HG03108 (cell line): ENCODE measurements around the gene CASP7.

ENCODE experiments used
- ATAC-seq: cut with Tn5 transposase; IDR thresholded peaks from one replicate; pipeline ENCODE4 v1.9.1; 2021; ENCODE audit warnings: moderate library complexity; ENCODE audit not compliant: unreplicated experiment

The CASP7 gene

GRCh38 chr10:113711142-113711541 is 31.4 kb downstream of the CASP7 start:
- no peak for ATAC-seq

- ATAC-seq, result no peak
Measured at GRCh38 chr10:113712024-113712423, 32.3 kb downstream of the CASP7 start.

- no peak for ATAC-seq
Measured at GRCh38 chr10:113712755-113713639, 33.3 kb downstream of the CASP7 start.

- ATAC-seq, result no peak
Measured at GRCh38 chr10:113713640-113713982, 33.9 kb downstream of the CASP7 start.

- ATAC-seq, result no peak
Measured at GRCh38 chr10:113716109-113716910, 36.6 kb downstream of the CASP7 start.

- no peak for ATAC-seq
Measured at GRCh38 chr10:113718969-113719822, 39.5 kb downstream of the CASP7 start.

GRCh38 chr10:113720386-113720785 is 40.7 kb downstream of the CASP7 start:
- no peak for ATAC-seq

GRCh38 chr10:113732160-113732881 is 52.6 kb downstream of the CASP7 start:
- ATAC-seq, result no peak

GRCh38 chr10:113732966-113733365 is 53.3 kb downstream of the CASP7 start:
- ATAC-seq, result no peak

GRCh38 chr10:113733635-113734034 is 53.9 kb downstream of the CASP7 start:
- no peak for ATAC-seq

GRCh38 chr10:113735913-113736312 is 56.2 kb downstream of the CASP7 start:
- ATAC-seq, result peak; percentile 76

- no peak for ATAC-seq
Measured at GRCh38 chr10:113736576-113736975, 56.9 kb downstream of the CASP7 start.

GRCh38 chr10:113739031-113739430 is 59.3 kb downstream of the CASP7 start:
- ATAC-seq, result no peak

GRCh38 chr10:113739577-113739976 is 59.9 kb downstream of the CASP7 start:
- ATAC-seq, result no peak

- no peak for ATAC-seq
Measured at GRCh38 chr10:113740850-113741249, 61.1 kb downstream of the CASP7 start.

GRCh38 chr10:113742466-113742865 is 62.8 kb downstream of the CASP7 start:
- no peak for ATAC-seq

GRCh38 chr10:113743594-113743993 is 63.9 kb downstream of the CASP7 start:
- no peak for ATAC-seq

GRCh38 chr10:113745374-113745773 is 65.7 kb downstream of the CASP7 start:
- ATAC-seq, result no peak

- no peak for ATAC-seq
Measured at GRCh38 chr10:113746217-113746957, 66.7 kb downstream of the CASP7 start.
